HepG2 (cell line): Measurements from ENCODE around the gene WDR47. TPM values are rescaled to one million over a fixed set of nuclear protein-coding genes. Genes with fewer than 3 reads are reported as not detected.
A peak's percentile ranks its signal among the peaks of the same experiment; 100 is the strongest.

Source experiments
- AGO2 ChIP-seq: fragments of 200-400 bp; formaldehyde crosslinking; optimal IDR thresholded peaks from 2 replicates; pipeline ENCODE3; 2017; ENCODE audit warnings: mild to moderate bottlenecking, low read depth, low read length, moderate library complexity
- E2F1 ChIP-seq: sonication (generic); formaldehyde crosslinking; IDR thresholded peaks from 2 replicates; pipeline ENCODE4 v1.5.0; 2020; ENCODE audit warnings: missing genetic modification reagents
- E2F2 ChIP-seq: sonication (generic); formaldehyde crosslinking; IDR thresholded peaks from 2 replicates; pipeline ENCODE4 v1.4.0; 2020; ENCODE audit warnings: missing genetic modification reagents, borderline replicate concordance
- FOSL1 ChIP-seq: sonication (generic); formaldehyde crosslinking; IDR thresholded peaks from 2 replicates; pipeline ENCODE4 v1.9.0; 2021; ENCODE audit warnings: missing genetic modification reagents, borderline replicate concordance
- HMG20A ChIP-seq: IDR thresholded peaks from 2 replicates; pipeline ENCODE4 v1.6.1; 2016; ENCODE audit warnings: borderline replicate concordance
- HNRNPLL ChIP-seq: fragments of 200-400 bp; formaldehyde crosslinking; IDR thresholded peaks from 2 replicates; pipeline ENCODE4 v1.6.1; 2017; ENCODE audit warnings: mild to moderate bottlenecking, low read depth, low read length; ENCODE audit not compliant: poor library complexity, severe bottlenecking
- MXD3 ChIP-seq: IDR thresholded peaks from 2 replicates; pipeline ENCODE4 v1.6.1; 2016; ENCODE audit warnings: mild to moderate bottlenecking, missing biosample characterization, missing genetic modification reagents
- MYC ChIP-seq: sonication (generic); formaldehyde crosslinking; IDR thresholded peaks from 2 replicates; pipeline ENCODE4 v1.9.0; 2021; ENCODE audit warnings: missing genetic modification reagents, borderline replicate concordance
- ONECUT2 ChIP-seq: sonication (generic); formaldehyde crosslinking; IDR thresholded peaks from 2 replicates; pipeline ENCODE4 v1.4.0; 2020; ENCODE audit warnings: missing genetic modification reagents
- ZNF18 ChIP-seq: sonication (generic); formaldehyde crosslinking; IDR thresholded peaks from 2 replicates; pipeline ENCODE4 v1.8.0; 2022; ENCODE audit warnings: mild to moderate bottlenecking, missing genetic modification reagents; ENCODE audit not compliant: insufficient replicate concordance
- ZNF326 ChIP-seq: sonication (generic); formaldehyde crosslinking; IDR thresholded peaks from 2 replicates; pipeline ENCODE4 v1.4.0; 2020; ENCODE audit warnings: missing genetic modification reagents, borderline replicate concordance
- ZNF513 ChIP-seq: sonication (generic); formaldehyde crosslinking; conservative IDR thresholded peaks from 2 replicates; pipeline ENCODE4 v1.5.0; 2020; ENCODE audit warnings: missing genetic modification reagents
- ZNF558 ChIP-seq: sonication (generic); formaldehyde crosslinking; IDR thresholded peaks from 2 replicates; pipeline ENCODE4 v1.9.0; 2022; ENCODE audit warnings: mild to moderate bottlenecking, missing genetic modification reagents, borderline replicate concordance
- ZNF616 ChIP-seq: sonication (generic); formaldehyde crosslinking; IDR thresholded peaks from 2 replicates; pipeline ENCODE4 v1.5.0; 2020; ENCODE audit warnings: low read depth, mild to moderate bottlenecking, missing genetic modification reagents
- ZNF687 ChIP-seq: sonication (generic); formaldehyde crosslinking; IDR thresholded peaks from 2 replicates; pipeline ENCODE4 v1.5.1; 2020; ENCODE audit warnings: mild to moderate bottlenecking, missing genetic modification reagents, moderate library complexity
- ZNF841 ChIP-seq: sonication (generic); formaldehyde crosslinking; IDR thresholded peaks from 2 replicates; pipeline ENCODE4 v1.8.1; 2023; ENCODE audit warnings: missing genetic modification reagents, borderline replicate concordance
- polyA plus RNA-seq, 8 experiments: library from polyadenylated mRNA; depleted of rRNA in 3 of 8; stranded (reverse) in 7 of 8; unstranded in 1 of 8; fragments of >200 nt; fragmentation: Illumina TruSeq in 4 of 8; extraction: Trizol in 4 of 8; gene quantifications; 2 replicates each; pipeline versions ENCODE4 v1.2.1 to v1.2.3, GENCODE V29; 2011 to 2016; ENCODE audit warnings: low read depth in 4 of 8, missing spikeins in 1 of 8, mixed read lengths in 1 of 8; ENCODE audit not compliant: insufficient read depth in 1 of 8
- total RNA-seq, 5 experiments: library from RNA; depleted of rRNA; stranded (reverse); fragments of >200 nt; fragmentation: Illumina TruSeq; extraction: Trizol; gene quantifications; 2 replicates each; pipeline ENCODE4 v1.2.3, GENCODE V29; 2016; ENCODE audit warnings: low read depth in 1 of 5

WDR47 gene
- total and polyA plus RNA-seq, 2 of the 13 experiments (the other 11 are each of a cell fraction or from before 2014, with no cell fraction given) = 4.3 to 5.9 TPM

- peak; percentile 78; the same call in 1 of the 2 replicates for TF ChIP-seq MYC (CRISPR knock-in tag)
- no peak for TF ChIP-seq ONECUT2 (CRISPR knock-in tag)
- no peak for TF ChIP-seq AGO2
- TF ChIP-seq HNRNPLL = peak; percentile 69
- 0 out of 2 replicates have a peak, but pooled peaks have one; percentile 25 for TF ChIP-seq E2F1
- TF ChIP-seq ZNF18 (CRISPR knock-in tag) = no peak
- TF ChIP-seq ZNF616 (CRISPR knock-in tag) = no peak
- TF ChIP-seq FOSL1 (CRISPR knock-in tag) = no peak
- TF ChIP-seq ZNF687 (CRISPR knock-in tag) = peak; percentile 97
- no peak for TF ChIP-seq ZNF326
- TF ChIP-seq ZNF841 (CRISPR knock-in tag) = no peak
- TF ChIP-seq E2F2 (CRISPR knock-in tag) = no peak
- TF ChIP-seq HMG20A (CRISPR knock-in tag) = 0 out of 2 replicates have a peak, but pooled peaks have one; percentile 15
- peak; percentile 52 for TF ChIP-seq MXD3
- TF ChIP-seq ZNF558 = peak; percentile 92; the same call in 1 of the 2 replicates
- TF ChIP-seq ZNF513 (CRISPR knock-in tag) = no peak
Observed at GRCh38 chr1:109075531-109076490, 33.9 kb upstream of the WDR47 start, which contains the start of gene TAF13 (continued).
